T-helper 1 cell treated with Interleukin-12 subunit alpha and Interleukin-12 subunit beta and Interleukin-4 antibody, amounts not matched to agents 30 μg/mL and 1 μg/mL, for 36 hours (primary cell): ENCODE results near the gene FBP1.

Source experiments
- H3K27ac Mint-ChIP-seq: one replicate; pipeline ENCODE4 v1.8.0; 2021; ENCODE audit warnings: mild to moderate bottlenecking, mixed read lengths
- H3K27me3 Mint-ChIP-seq: one replicate; pipeline ENCODE4 v1.8.0; 2021; ENCODE audit warnings: low read depth, mixed read lengths
- H3K36me3 Mint-ChIP-seq: one replicate; pipeline ENCODE4 v1.8.0; 2021; ENCODE audit warnings: low read depth, mixed read lengths
- H3K4me1 Mint-ChIP-seq: one replicate; pipeline ENCODE4 v1.8.0; 2021; ENCODE audit warnings: low read depth, mixed read lengths
- H3K4me3 Mint-ChIP-seq: one replicate; pipeline ENCODE4 v1.8.0; 2021; ENCODE audit warnings: mild to moderate bottlenecking, moderate library complexity, mixed read lengths
- H3K9me3 Mint-ChIP-seq: one replicate; pipeline ENCODE4 v1.8.0; 2021; ENCODE audit warnings: mixed read lengths

FBP1 gene

GRCh38 chr9:94666364-94667099 lies 27.2 kb upstream of the FBP1 start:
- Mint-ChIP-seq H3K36me3 (no peaks in the 10 kb centered on the region), H3K4me1 (peaks cover 12% of the 10 kb centered on the region), H3K27ac (no peak overlapping the region), H3K4me3 (no peak overlapping the region), H3K9me3 (no peaks in the 10 kb centered on the region), H3K27me3 (peaks cover 24% of the 10 kb centered on the region)

GRCh38 chr9:94665613-94666012 lies 26.3 kb upstream of the FBP1 start:
- H3K4me3 Mint-ChIP-seq: no peak overlapping the region
- H3K36me3 Mint-ChIP-seq: no peaks in the 10 kb centered on the region
- H3K9me3 Mint-ChIP-seq: no peaks in the 10 kb centered on the region
- peaks cover 10% of the 10 kb centered on the region for H3K4me1 Mint-ChIP-seq
- H3K27ac Mint-ChIP-seq: no peak overlapping the region
- peaks cover 20% of the 10 kb centered on the region for H3K27me3 Mint-ChIP-seq

- peaks cover 21% of the 10 kb centered on the region for H3K27me3 Mint-ChIP-seq
- H3K4me1 Mint-ChIP-seq: peaks cover 6% of the 10 kb centered on the region
- no peak overlapping the region for H3K4me3 Mint-ChIP-seq
- H3K9me3 Mint-ChIP-seq: no peaks in the 10 kb centered on the region
- H3K27ac Mint-ChIP-seq: no peak overlapping the region
- H3K36me3 Mint-ChIP-seq: no peaks in the 10 kb centered on the region
Observed at GRCh38 chr9:94664801-94665200, 25.5 kb upstream of the FBP1 start.

- H3K27ac Mint-ChIP-seq: no peak overlapping the region
- H3K4me3 Mint-ChIP-seq: no peak overlapping the region
- peaks cover 21% of the 10 kb centered on the region for H3K27me3 Mint-ChIP-seq
- peaks cover 2% of the 10 kb centered on the region for H3K4me1 Mint-ChIP-seq
- H3K9me3 Mint-ChIP-seq: no peaks in the 10 kb centered on the region
- no peaks in the 10 kb centered on the region for H3K36me3 Mint-ChIP-seq
Observed at GRCh38 chr9:94663640-94664039, 24.3 kb upstream of the FBP1 start.

GRCh38 chr9:94663140-94663539 lies 23.8 kb upstream of the FBP1 start:
- no peak overlapping the region for H3K4me3 Mint-ChIP-seq
- no peaks in the 10 kb centered on the region for H3K9me3 Mint-ChIP-seq
- H3K36me3 Mint-ChIP-seq: no peaks in the 10 kb centered on the region
- no peak overlapping the region for H3K27ac Mint-ChIP-seq
- peaks cover 21% of the 10 kb centered on the region for H3K27me3 Mint-ChIP-seq
- H3K4me1 Mint-ChIP-seq: no peaks in the 10 kb centered on the region

- Mint-ChIP-seq H3K27ac (no peak overlapping the region), H3K4me1 (peaks cover 23% of the 10 kb centered on the region), H3K9me3 (no peaks in the 10 kb centered on the region), H3K27me3 (peaks cover 11% of the 10 kb centered on the region), H3K4me3 (no peak overlapping the region), H3K36me3 (no peaks in the 10 kb centered on the region)
Observed at GRCh38 chr9:94657021-94657725, 17.9 kb upstream of the FBP1 start.

- Mint-ChIP-seq H3K36me3 (no peaks in the 10 kb centered on the region), H3K4me1 (peaks cover 23% of the 10 kb centered on the region), H3K27ac (peak overlapping the region; percentile 70), H3K27me3 (peaks cover 14% of the 10 kb centered on the region), H3K4me3 (peak overlapping the region; percentile 81), H3K9me3 (no peaks in the 10 kb centered on the region)
Observed at GRCh38 chr9:94656200-94656599, 16.9 kb upstream of the FBP1 start.

GRCh38 chr9:94655739-94656138 lies 16.4 kb upstream of the FBP1 start:
- Mint-ChIP-seq H3K9me3 (no peaks in the 10 kb centered on the region), H3K4me3 (peak overlapping the region; percentile 81), H3K4me1 (peaks cover 23% of the 10 kb centered on the region), H3K36me3 (no peaks in the 10 kb centered on the region), H3K27me3 (peaks cover 14% of the 10 kb centered on the region), H3K27ac (peak overlapping the region; percentile 70)

- no peak overlapping the region for H3K27ac Mint-ChIP-seq
- H3K4me3 Mint-ChIP-seq: no peak overlapping the region
- no peaks in the 10 kb centered on the region for H3K9me3 Mint-ChIP-seq
- H3K27me3 Mint-ChIP-seq: peaks cover 11% of the 10 kb centered on the region
- no peaks in the 10 kb centered on the region for H3K36me3 Mint-ChIP-seq
- peaks cover 23% of the 10 kb centered on the region for H3K4me1 Mint-ChIP-seq
Observed at GRCh38 chr9:94654165-94654894, 15.0 kb upstream of the FBP1 start.

GRCh38 chr9:94650949-94651348 lies 11.6 kb upstream of the FBP1 start:
- Mint-ChIP-seq H3K27ac (no peak overlapping the region), H3K36me3 (no peaks in the 10 kb centered on the region), H3K4me1 (peaks cover 8% of the 10 kb centered on the region), H3K9me3 (no peaks in the 10 kb centered on the region), H3K27me3 (peaks cover 17% of the 10 kb centered on the region), H3K4me3 (no peak overlapping the region)

- no peaks in the 10 kb centered on the region for H3K9me3 Mint-ChIP-seq
- no peaks in the 10 kb centered on the region for H3K36me3 Mint-ChIP-seq
- no peak overlapping the region for H3K27ac Mint-ChIP-seq
- no peaks in the 10 kb centered on the region for H3K4me1 Mint-ChIP-seq
- H3K4me3 Mint-ChIP-seq: no peak overlapping the region
- peaks cover 17% of the 10 kb centered on the region for H3K27me3 Mint-ChIP-seq
Observed at GRCh38 chr9:94649100-94649819, 9.9 kb upstream of the FBP1 start.

GRCh38 chr9:94648185-94648584 lies 8.9 kb upstream of the FBP1 start:
- Mint-ChIP-seq H3K27ac (no peak overlapping the region), H3K4me1 (no peaks in the 10 kb centered on the region), H3K36me3 (no peaks in the 10 kb centered on the region), H3K9me3 (no peaks in the 10 kb centered on the region), H3K4me3 (no peak overlapping the region), H3K27me3 (peaks cover 17% of the 10 kb centered on the region)

- no peak overlapping the region for H3K27ac Mint-ChIP-seq
- H3K4me3 Mint-ChIP-seq: no peak overlapping the region
- peaks cover 10% of the 10 kb centered on the region for H3K27me3 Mint-ChIP-seq
- H3K36me3 Mint-ChIP-seq: no peaks in the 10 kb centered on the region
- H3K9me3 Mint-ChIP-seq: no peaks in the 10 kb centered on the region
- H3K4me1 Mint-ChIP-seq: no peaks in the 10 kb centered on the region
Observed at GRCh38 chr9:94645901-94646300, 6.6 kb upstream of the FBP1 start.

- Mint-ChIP-seq H3K4me3 (no peak overlapping the region), H3K36me3 (no peaks in the 10 kb centered on the region), H3K4me1 (peaks cover 4% of the 10 kb centered on the region), H3K27me3 (peaks cover 23% of the 10 kb centered on the region), H3K9me3 (no peaks in the 10 kb centered on the region), H3K27ac (no peak overlapping the region)
Observed at GRCh38 chr9:94644543-94644942, 5.2 kb upstream of the FBP1 start.
